Left lung (tissue), 10 donors: Measurements from ENCODE around the gene UGT1A5. TPM values are rescaled to one million over a fixed set of nuclear protein-coding genes. Genes with fewer than 3 reads are reported as not detected.

Source experiments
- ATAC-seq: fragments of 200-7000 bp; cut with Tn5 transposase; one replicate; pipeline ENCODE4 v1.9.1; 2020; ENCODE audit warnings: moderate library complexity
- DNase-seq, 4 donors: peaks; one replicate each; pipeline ENCODE4 v3.0.0-alpha.2; 2013 to 2020
- H3K27ac ChIP-seq, 2 donors: fragments of 200-600 bp; sonication (generic) in 1 of 2; one replicate each; pipeline versions ENCODE4 v1.5.0 to v1.8.0; 2020 to 2021
- H3K27me3 ChIP-seq, 2 donors: fragments of 200-600 bp; sonication (generic) in 1 of 2; one replicate each; pipeline versions ENCODE4 v1.5.0 to v1.8.0; 2020 to 2021
- H3K36me3 ChIP-seq, 2 donors: fragments of 200-600 bp; sonication (generic) in 1 of 2; one replicate each; pipeline versions ENCODE4 v1.5.0 to v1.8.0; 2020 to 2021
- H3K4me1 ChIP-seq, 2 donors: fragments of 200-600 bp; one replicate each; pipeline ENCODE4 v1.8.0; 2021
- H3K4me3 ChIP-seq, 2 donors: fragments of 200-600 bp; sonication (generic) in 1 of 2; one replicate each; pipeline versions ENCODE4 v1.5.0 to v1.8.0; 2020 to 2021; ENCODE audit warnings: mild to moderate bottlenecking in 1 of 2
- H3K9me3 ChIP-seq, 2 donors: fragments of 200-600 bp; sonication (generic) in 1 of 2; one replicate each; pipeline versions ENCODE4 v1.5.0 to v1.8.0; 2020 to 2021
- intact Hi-C, 2 donors: fragments of 100-400 bp; cut with DNase I; formaldehyde crosslinking; loops; one replicate each; pipeline versions ENCODE4 v1.11.2 to v1.14.2; 2022
- polyA plus RNA-seq, 6 donors: library from polyadenylated mRNA; unstranded; fragments of 120-200 nt; gene quantifications; one replicate each; pipeline ENCODE4 v1.2.1, GENCODE V29; 2013; ENCODE audit not compliant: insufficient read length in 6 of 6
- total RNA-seq, 2 donors: library from RNA; stranded (reverse); fragmentation: NEBNext Ultra II Directional; extraction: Animal tissue kit (Norgen Biotek cat#: 25700); gene quantifications; one replicate each; pipeline ENCODE4 v1.2.1, GENCODE V29; 2021
- TF ChIP-seq, protein P1 (sequence below), 2 donors: fragments of 200-600 bp; sonication (generic) in 1 of 2; IDR thresholded peaks; one replicate each; pipeline versions ENCODE4 v1.5.0 to v1.8.0; 2021; ENCODE audit warnings: antibody characterized with exemption in 2 of 2
- donor health status: DM: no; HTN: yes; CAD: no.
- donor health status: DM: no; HTN: no; CAD: no.

UGT1A5 gene
- total and polyA plus RNA-seq, 8 donors: 0.10 TPM; not detected in 7

DNA sequence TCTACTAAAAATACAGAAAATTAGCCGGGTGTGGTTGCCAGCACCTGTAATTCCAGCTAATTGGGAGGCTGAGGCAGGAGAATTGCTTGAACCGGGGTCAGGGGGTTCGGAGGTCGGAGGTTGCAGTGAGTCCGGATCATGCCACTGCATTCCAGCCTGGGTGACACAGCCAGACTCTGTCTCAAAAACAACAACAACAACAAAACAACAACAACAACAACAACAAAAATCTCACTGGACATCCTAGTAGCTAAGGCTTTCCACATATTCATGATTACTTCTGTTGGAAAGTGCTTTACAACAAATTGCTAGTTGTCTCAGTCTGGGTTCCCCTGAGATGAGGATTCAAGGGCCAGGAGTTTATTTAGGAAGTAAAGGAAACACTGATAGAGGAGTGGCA is 61.1 kb downstream of the UGT1A5 start:
- no peak for ATAC-seq
- H3K27me3 ChIP-seq: peaks cover 0 to 4% of the 10 kb centered on the region in 2 donors
- H3K9me3 ChIP-seq: peaks cover 0 to 7% of the 10 kb centered on the region in 2 donors
- TF ChIP-seq, protein P1, sequence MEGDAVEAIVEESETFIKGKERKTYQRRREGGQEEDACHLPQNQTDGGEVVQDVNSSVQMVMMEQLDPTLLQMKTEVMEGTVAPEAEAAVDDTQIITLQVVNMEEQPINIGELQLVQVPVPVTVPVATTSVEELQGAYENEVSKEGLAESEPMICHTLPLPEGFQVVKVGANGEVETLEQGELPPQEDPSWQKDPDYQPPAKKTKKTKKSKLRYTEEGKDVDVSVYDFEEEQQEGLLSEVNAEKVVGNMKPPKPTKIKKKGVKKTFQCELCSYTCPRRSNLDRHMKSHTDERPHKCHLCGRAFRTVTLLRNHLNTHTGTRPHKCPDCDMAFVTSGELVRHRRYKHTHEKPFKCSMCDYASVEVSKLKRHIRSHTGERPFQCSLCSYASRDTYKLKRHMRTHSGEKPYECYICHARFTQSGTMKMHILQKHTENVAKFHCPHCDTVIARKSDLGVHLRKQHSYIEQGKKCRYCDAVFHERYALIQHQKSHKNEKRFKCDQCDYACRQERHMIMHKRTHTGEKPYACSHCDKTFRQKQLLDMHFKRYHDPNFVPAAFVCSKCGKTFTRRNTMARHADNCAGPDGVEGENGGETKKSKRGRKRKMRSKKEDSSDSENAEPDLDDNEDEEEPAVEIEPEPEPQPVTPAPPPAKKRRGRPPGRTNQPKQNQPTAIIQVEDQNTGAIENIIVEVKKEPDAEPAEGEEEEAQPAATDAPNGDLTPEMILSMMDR (IDR thresholded peaks at IDR 0.05): no peak
- no peak overlapping the region for H3K27ac ChIP-seq
- intact Hi-C loops: no loop called here
- no peak overlapping the region for H3K4me3 ChIP-seq
- no peak for DNase-seq
- no peaks in the 10 kb centered on the region for H3K4me1 ChIP-seq
- no peaks in the 10 kb centered on the region for H3K36me3 ChIP-seq

DNA sequence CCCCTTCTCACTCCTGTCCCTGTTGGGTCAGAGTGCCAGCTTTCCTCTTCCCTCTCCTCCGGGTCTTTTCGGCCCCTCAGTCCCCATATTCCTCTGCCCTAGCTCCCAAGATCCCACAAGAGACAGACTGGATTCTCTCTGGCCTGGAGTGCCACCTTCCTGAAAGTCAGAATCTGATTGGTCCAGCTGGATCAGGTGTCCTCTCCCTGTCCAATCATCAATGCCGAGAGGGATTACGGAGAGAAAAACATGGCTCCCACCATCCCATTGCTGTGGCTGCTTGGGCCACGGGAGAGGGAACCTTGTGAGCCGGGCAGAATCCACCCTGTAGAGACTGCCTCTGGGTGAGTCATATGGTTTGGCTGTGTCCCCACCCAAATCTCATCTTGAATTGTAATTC is 62.7 kb downstream of the UGT1A5 start:
- H3K27me3 ChIP-seq: peaks cover 0 to 4% of the 10 kb centered on the region in 2 donors
- H3K27ac ChIP-seq: no peak overlapping the region
- TF ChIP-seq, protein P1 (IDR thresholded peaks at IDR 0.05): no peak
- H3K4me1 ChIP-seq: no peaks in the 10 kb centered on the region
- no peak for ATAC-seq
- H3K9me3 ChIP-seq: peaks cover 0 to 9% of the 10 kb centered on the region in 2 donors
- no peaks in the 10 kb centered on the region for H3K36me3 ChIP-seq
- DNase-seq: no peak
- no peak overlapping the region for H3K4me3 ChIP-seq
- intact Hi-C loops: no loop called here

GRCh38 chr2:233778030-233778429 is 65.3 kb downstream of the UGT1A5 start, which contains the start of gene MROH2A:
Gene MROH2A (plus strand): TSS chr2:233778330. CDS start chr2:233779359, 1,029 bp downstream.
- intact Hi-C loops: no loop called here
- no peaks in the 10 kb centered on the region for H3K36me3 ChIP-seq
- H3K27ac ChIP-seq: no peak within 1 kb of the TSS
- ATAC-seq (no peak), DNase-seq (no peak)
- H3K4me3 ChIP-seq: no peak within 1 kb of the TSS
- no peaks in the 10 kb centered on the region for H3K27me3 ChIP-seq
- H3K9me3 ChIP-seq: peaks cover 0 to 9% of the 10 kb centered on the region in 2 donors
- TF ChIP-seq, protein P1 (IDR thresholded peaks at IDR 0.05): no peak
- no peaks in the 10 kb centered on the region for H3K4me1 ChIP-seq

- ATAC-seq (no peak), DNase-seq (no peak)
- Histone ChIP-seq H3K4me1 (no peaks in the 10 kb centered on the region), H3K9me3 (peaks cover 0 to 9% of the 10 kb centered on the region in 2 donors), H3K4me3 (no peak overlapping the region), H3K27me3 (no peaks in the 10 kb centered on the region), H3K27ac (no peak overlapping the region), H3K36me3 (no peaks in the 10 kb centered on the region)
- TF ChIP-seq, protein P1 (IDR thresholded peaks at IDR 0.05): no peak
- intact Hi-C loops: no loop called here
These were observed 67.0 kb downstream of the UGT1A5 start for GRCh38 chr2:233779722-233780121.

DNA sequence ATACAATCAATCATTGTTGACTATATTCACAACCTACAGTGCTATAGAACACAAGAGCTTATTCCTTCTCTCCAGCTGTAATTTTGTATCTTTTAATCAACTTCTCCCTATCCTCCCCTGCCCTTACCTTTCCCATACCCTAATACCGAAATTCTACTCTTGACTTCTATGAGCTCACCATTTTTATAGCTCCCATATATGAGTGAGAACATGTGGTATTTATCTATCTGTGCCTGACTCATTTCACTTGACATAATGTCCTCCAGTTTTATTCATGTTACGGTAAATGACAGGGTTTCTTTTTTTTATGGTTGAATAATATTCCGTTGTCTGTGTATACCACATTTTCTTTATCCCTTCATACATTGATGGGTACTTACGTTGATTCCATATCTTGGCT is 68.1 kb downstream of the UGT1A5 start:
- no peaks in the 10 kb centered on the region for H3K36me3 ChIP-seq
- no peak overlapping the region for H3K4me3 ChIP-seq
- peaks cover 0 to 5% of the 10 kb centered on the region in 2 donors for H3K9me3 ChIP-seq
- ATAC-seq (no peak), DNase-seq (no peak)
- H3K4me1 ChIP-seq: no peaks in the 10 kb centered on the region
- intact Hi-C loops: no loop called here
- H3K27me3 ChIP-seq: no peaks in the 10 kb centered on the region
- H3K27ac ChIP-seq: no peak overlapping the region
- TF ChIP-seq, protein P1 (IDR thresholded peaks at IDR 0.05): no peak
